ENCODE data around the gene KPRP. TPM values are rescaled to one million over a fixed set of nuclear protein-coding genes. Genes with fewer than 3 reads are reported as not detected.

Gene KPRP
- total RNA-seq, 1 donor from 2014 or later, result not detected

DNA sequence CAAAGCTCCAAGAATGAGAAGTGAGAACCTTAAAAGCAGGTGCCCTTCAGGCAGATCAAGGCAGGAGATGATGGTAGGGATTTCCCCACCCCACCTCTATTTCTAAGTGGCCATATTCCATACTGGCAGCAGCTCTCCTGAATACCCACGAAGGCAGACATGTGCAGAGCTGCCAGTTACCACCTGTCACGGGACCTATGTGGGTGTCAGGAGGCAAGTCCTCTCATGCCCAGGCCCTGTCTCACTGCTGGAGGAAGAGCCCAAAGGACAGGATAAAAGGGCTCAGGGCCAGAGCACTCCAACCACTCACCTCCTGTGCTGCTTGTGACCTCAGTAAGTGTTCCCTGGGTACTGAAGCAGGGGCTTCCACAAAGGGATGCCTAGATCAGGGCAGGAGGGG is 53.2 kb downstream of the KPRP start:
- no peak overlapping the region for H3K27ac ChIP-seq (ENCODE audit: low read depth, low read length)
- no peaks in the 10 kb centered on the region for H3K4me1 ChIP-seq (ENCODE audit: insufficient read depth, low read length)
- H3K9me3 Mint-ChIP-seq (ENCODE audit: unreplicated experiment), result no peaks in the 10 kb centered on the region
- H3K79me2 ChIP-seq (ENCODE audit: insufficient read depth, low read length), result no peaks in the 10 kb centered on the region
- peaks cover 9% of the 10 kb centered on the region for H3K27me3 Mint-ChIP-seq (ENCODE audit: low read depth, unreplicated experiment)
- no peaks in the 10 kb centered on the region for H3K36me3 Mint-ChIP-seq (ENCODE audit: low read depth, unreplicated experiment)
- H3K4me3 ChIP-seq (ENCODE audit: insufficient read depth, low read depth, low read length), result no peak overlapping the region
- no peaks in the 10 kb centered on the region for H3K36me3 ChIP-seq (ENCODE audit: insufficient read depth, low read length)
- H4K20me1 ChIP-seq (ENCODE audit: insufficient read depth, low read length), result no peaks in the 10 kb centered on the region
- FAIRE-seq (no peak), DNase-seq (ENCODE audit: low read depth) (no peak)
- no peak overlapping the region for H3K4me3 Mint-ChIP-seq (ENCODE audit: unreplicated experiment)
- H3K27me3 ChIP-seq (ENCODE audit: insufficient read depth, low read length), result no peaks in the 10 kb centered on the region
- TF ChIP-seq, protein P1, sequence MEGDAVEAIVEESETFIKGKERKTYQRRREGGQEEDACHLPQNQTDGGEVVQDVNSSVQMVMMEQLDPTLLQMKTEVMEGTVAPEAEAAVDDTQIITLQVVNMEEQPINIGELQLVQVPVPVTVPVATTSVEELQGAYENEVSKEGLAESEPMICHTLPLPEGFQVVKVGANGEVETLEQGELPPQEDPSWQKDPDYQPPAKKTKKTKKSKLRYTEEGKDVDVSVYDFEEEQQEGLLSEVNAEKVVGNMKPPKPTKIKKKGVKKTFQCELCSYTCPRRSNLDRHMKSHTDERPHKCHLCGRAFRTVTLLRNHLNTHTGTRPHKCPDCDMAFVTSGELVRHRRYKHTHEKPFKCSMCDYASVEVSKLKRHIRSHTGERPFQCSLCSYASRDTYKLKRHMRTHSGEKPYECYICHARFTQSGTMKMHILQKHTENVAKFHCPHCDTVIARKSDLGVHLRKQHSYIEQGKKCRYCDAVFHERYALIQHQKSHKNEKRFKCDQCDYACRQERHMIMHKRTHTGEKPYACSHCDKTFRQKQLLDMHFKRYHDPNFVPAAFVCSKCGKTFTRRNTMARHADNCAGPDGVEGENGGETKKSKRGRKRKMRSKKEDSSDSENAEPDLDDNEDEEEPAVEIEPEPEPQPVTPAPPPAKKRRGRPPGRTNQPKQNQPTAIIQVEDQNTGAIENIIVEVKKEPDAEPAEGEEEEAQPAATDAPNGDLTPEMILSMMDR (IDR thresholded peaks at IDR 0.05; ENCODE audit: insufficient read depth, low read depth, low read length), result no peak
- no peak for TF ChIP-seq EZH2 (IDR thresholded peaks at IDR 0.05; ENCODE audit: insufficient read depth, low read length)
- no peak overlapping the region for H3K27ac Mint-ChIP-seq (ENCODE audit: unreplicated experiment)
- no peaks in the 10 kb centered on the region for H3K4me1 Mint-ChIP-seq (ENCODE audit: low read depth, unreplicated experiment)
- no peak overlapping the region for H2AFZ ChIP-seq (ENCODE audit: low read depth, low read length)
- no peak overlapping the region for H3K4me2 ChIP-seq (ENCODE audit: low read length)
- H3K9ac ChIP-seq (ENCODE audit: low read length), result no peak overlapping the region
- H3K9me3 ChIP-seq (ENCODE audit: insufficient read depth, low read depth, low read length), result no peaks in the 10 kb centered on the region

Other genes with a start within 250 kb of the KPRP start
- gene LCE5A, start 247.2 kb upstream of the KPRP start, total RNA-seq, result not detected in 2 replicates
- gene CRCT1, start 243.5 kb upstream of the KPRP start, total RNA-seq, result not detected in 2 replicates
- gene LCE3E, start 191.2 kb upstream of the KPRP start, total RNA-seq, result not detected in 2 replicates
- gene LCE3D, start 177.5 kb upstream of the KPRP start, total RNA-seq, result not detected in 2 replicates
- not detected in 2 replicates for gene LCE3C, start 157.8 kb upstream of the KPRP start, total RNA-seq
- gene LCE3B, start 144.2 kb upstream of the KPRP start, total RNA-seq, result not detected in 2 replicates
- gene LCE3A, start 134.9 kb upstream of the KPRP start, total RNA-seq, result not detected in 2 replicates
- gene LCE2D, start 94.6 kb upstream of the KPRP start, total RNA-seq, result not detected in 2 replicates
- not detected in 2 replicates for gene LCE2C, start 82.7 kb upstream of the KPRP start, total RNA-seq
- not detected in 2 replicates for gene LCE2B, start 71.9 kb upstream of the KPRP start, total RNA-seq
- gene LCE2A, start 59.7 kb upstream of the KPRP start, total RNA-seq, result not detected in 2 replicates
- gene LCE4A, start 49.9 kb upstream of the KPRP start, total RNA-seq, result not detected in 2 replicates
- gene LCE1F, start 17.1 kb downstream of the KPRP start, total RNA-seq, result not detected in 2 replicates
- gene LCE1E, start 28.2 kb downstream of the KPRP start, total RNA-seq, result not detected in 2 replicates
- gene LCE1D, start 38.7 kb downstream of the KPRP start, total RNA-seq, result not detected in 2 replicates
- not detected in 2 replicates for gene LCE1C, start 48.6 kb downstream of the KPRP start, total RNA-seq
- not detected in 2 replicates for gene LCE1B, start 53.9 kb downstream of the KPRP start, total RNA-seq
- gene LCE1A, start 69.4 kb downstream of the KPRP start, total RNA-seq, result not detected in 2 replicates
- not detected in 2 replicates for gene LCE6A, start 84.8 kb downstream of the KPRP start, total RNA-seq
- not detected in 2 replicates for gene LCE7A, start 102.0 kb downstream of the KPRP start, total RNA-seq
- not detected in 2 replicates for gene SMCP, start 120.3 kb downstream of the KPRP start, total RNA-seq
- gene IVL, start 150.5 kb downstream of the KPRP start, total RNA-seq, result 0.16 TPM in 1 of 2 replicates, not detected in the other
- gene SPRR5, start 189.2 kb downstream of the KPRP start, total RNA-seq, result not detected in 2 replicates
- not detected in 2 replicates for gene SPRR4, start 212.6 kb downstream of the KPRP start, total RNA-seq
- not detected in 2 replicates for gene SPRR1A, start 226.1 kb downstream of the KPRP start, total RNA-seq
- 0.70 and 3.0 TPM in 2 replicates for gene SPRR3, start 243.7 kb downstream of the KPRP start, total RNA-seq

Data from astrocyte (in vitro differentiated cells and primary cell).